GM19240 (cell line): ENCODE measurements around the gene CXCL3.

ENCODE experiments used
- DNase-seq: peaks from one replicate; pipeline ENCODE4 v3.0.0; 2011; ENCODE audit warnings: low spot score; ENCODE audit not compliant: insufficient read length

The CXCL3 gene

GRCh38 chr4:74014332-74014731 is 24.2 kb downstream of the CXCL3 start:
- no peak for DNase-seq

DNA sequence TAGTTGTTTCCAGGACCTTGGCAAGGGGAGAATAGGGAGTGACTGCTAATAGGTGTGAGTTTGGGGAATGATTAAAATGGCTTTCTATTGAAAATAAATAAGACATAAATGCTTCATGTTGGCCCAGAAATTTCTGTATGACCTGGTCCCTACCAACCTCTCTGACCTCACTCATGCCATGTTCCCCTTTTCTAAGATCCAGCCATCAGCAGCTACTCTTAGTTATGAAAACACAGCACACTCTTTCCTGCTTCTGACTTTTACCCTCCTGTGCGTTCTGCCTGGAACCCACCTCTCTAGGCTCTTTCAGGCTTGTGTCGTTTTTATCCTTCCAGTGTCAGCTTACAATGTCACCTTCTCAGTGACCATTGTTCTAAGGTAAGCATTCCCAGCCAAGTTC is 25.2 kb downstream of the CXCL3 start:
- no peak for DNase-seq

DNA sequence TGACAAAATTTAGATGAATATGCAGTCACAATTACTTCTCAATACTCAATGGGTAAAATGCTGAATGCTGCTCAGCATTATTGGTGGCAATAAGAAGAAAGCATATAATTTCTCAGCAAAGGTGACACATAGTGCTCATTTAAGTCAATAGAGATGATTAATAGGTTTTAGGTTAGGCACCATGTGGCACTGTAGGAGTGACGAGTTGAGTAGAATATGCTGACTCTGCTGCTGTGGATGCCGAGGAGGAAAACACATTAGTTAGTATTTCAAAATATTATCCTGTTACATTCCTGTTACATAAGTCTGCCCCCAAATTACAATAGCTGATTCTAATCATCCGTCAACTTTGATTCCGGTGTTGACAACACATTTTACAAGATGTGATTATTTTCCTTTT is 26.4 kb downstream of the CXCL3 start:
- no peak for DNase-seq

- no peak for DNase-seq
These were observed 29.2 kb downstream of the CXCL3 start for GRCh38 chr4:74009307-74009706.

GRCh38 chr4:74006009-74006476 is 32.4 kb downstream of the CXCL3 start:
- no peak for DNase-seq

GRCh38 chr4:74005528-74005927 is 33.0 kb downstream of the CXCL3 start:
- DNase-seq, result no peak

- no peak for DNase-seq
These were observed 33.8 kb downstream of the CXCL3 start for GRCh38 chr4:74004668-74005067.

GRCh38 chr4:74000301-74000700 is 38.2 kb downstream of the CXCL3 start:
- DNase-seq, result no peak

DNA sequence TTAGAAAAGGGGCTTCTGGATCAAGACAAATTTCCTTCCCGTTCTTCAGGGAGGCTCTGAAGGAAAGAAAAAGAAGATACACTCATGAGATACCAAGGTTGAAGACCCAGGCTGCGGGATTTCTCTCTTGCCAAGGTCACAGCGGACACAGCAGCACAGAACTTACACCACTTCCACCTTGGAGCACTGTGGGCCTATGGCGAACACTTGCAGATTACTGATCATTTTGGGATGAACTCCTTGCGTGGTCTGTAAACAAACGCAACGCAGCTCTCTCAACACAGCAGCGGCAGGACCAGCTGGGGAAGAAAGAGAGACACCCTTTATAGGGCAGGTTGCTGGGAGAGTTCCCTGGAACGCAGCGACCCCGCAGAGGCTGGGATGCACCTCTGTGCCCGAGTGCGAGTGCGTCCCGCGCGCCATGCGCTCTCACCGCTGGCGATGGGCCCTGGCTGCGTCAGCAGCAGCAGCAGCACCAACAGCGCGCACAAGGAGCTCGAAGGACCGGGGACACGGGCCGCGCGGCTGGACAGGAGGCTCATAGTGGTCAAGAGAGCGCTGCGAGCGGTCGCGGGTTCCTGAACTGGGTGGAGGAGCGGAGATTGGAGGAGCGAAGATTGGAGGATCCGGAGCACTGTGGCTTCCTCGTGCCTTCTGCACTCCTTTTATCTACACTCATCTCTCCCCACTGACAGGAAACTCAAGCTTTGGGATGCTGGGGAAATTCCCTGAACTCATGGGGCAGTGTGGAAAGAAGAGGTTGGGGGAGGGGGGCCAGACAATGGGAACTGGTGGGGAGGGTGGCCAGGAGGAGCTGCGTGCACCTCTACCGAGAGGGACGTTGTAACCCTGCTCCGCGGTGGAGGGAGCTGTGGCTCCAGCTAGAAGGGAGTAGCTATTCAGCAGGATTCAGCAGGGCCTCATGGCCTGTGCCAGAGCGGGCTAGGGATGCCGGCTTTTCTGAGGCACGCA is 40.2 kb downstream of the CXCL3 start, which contains the start of gene CXCL5:
Gene CXCL5 (minus strand): TSS at position 638 of the 972 bp plus-strand sequence. CDS start 96 bp downstream, at position 542.
- no peak for DNase-seq

- DNase-seq, result no peak
These were observed 46.4 kb downstream of the CXCL3 start for GRCh38 chr4:73992050-73992449.

DNA sequence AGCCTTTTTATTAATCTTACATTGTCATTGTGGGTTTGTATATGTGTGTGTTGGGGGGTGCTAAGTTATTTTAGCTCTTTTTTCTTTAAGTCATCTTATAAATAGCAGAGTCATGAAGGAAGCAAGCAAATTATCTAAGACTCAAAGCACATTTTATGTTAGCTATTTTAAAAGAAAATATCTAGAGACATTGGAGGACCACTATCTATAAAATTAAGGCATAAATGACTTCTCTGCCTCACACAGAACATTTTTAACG is 46.8 kb downstream of the CXCL3 start:
- DNase-seq, result no peak

- DNase-seq, result no peak
These were observed 47.3 kb downstream of the CXCL3 start for GRCh38 chr4:73990988-73991741.

DNA sequence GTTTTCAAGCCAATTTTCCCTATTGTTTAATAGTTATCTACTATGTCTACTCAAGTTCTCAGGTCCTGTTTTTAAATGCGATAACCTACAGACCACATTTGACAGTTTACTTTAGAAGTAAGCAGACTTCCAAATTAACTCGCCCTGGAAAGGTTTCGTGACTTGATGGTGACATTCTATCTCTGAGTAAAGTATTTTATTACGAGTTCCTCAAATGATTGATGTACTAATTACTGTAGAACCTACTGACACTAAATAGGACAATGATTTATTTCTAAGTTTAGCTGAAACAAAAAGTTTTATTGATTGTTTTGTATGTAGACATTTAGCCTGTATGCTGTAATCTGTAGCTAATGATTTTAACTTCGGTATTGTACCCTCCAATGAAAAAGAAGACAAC is 48.6 kb downstream of the CXCL3 start:
- DNase-seq, result no peak

DNA sequence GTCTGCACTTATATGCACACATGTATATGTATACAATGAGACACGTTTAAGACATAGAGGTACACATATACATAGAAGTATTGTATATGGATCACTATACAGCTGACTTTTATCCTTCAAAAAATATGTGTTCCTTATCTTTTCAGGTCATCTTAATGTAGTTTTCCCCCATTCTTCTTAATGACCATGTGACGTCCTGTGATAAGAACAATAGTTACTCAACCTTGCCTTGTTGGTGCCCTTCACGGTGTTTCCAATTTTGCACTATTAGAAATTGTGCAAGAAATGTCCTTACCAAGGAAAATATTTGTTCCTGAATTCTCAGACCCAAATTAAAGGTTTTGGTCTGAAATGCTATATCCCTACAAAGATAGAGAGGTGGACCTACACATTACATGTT is 49.5 kb downstream of the CXCL3 start:
- DNase-seq, result no peak

DNA sequence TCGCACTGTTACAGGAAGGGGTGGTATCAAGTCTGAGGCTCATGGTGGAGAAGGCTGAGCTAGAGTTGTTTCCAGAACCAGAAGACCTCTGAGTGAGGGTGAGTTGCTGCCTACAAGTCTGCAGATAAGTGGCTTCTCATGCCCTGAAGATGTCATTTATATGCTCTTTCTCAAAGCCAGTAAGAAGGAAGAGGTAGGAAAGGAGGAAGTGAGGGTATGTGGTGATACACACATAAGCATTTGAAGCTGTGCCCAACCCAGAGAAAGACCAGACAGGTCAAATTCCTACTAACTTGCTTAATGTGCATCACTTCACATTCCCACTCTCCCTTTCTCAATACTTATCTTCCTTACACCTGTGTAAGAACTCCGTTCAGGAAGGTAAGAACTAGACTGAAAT is 50.4 kb downstream of the CXCL3 start, which contains the start of gene PPBP:
Gene PPBP (minus strand): TSS at position 130 of the 400 bp plus-strand sequence. CDS start 87 bp downstream, at position 43.
- DNase-seq, result no peak
